Activated CD8-positive, alpha-beta memory T cell treated with anti-CD3 and anti-CD28 coated beads, Interleukin-2, amount 50 U/mL, for 4 hours (primary cell): ENCODE data around the gene RFX7.

ENCODE experiments used
- DNase-seq: peaks from one replicate; pipeline ENCODE4 v3.0.0-alpha.2; 2020

Gene RFX7

GRCh38 chr15:56042982-56043980 is 200.4 kb downstream of the RFX7 start:
- DNase-seq, result no peak

GRCh38 chr15:56042498-56042897 is 201.2 kb downstream of the RFX7 start:
- DNase-seq, result no peak

- no peak for DNase-seq
Measured at GRCh38 chr15:56042031-56042430, 201.6 kb downstream of the RFX7 start.

- no peak for DNase-seq
Measured at GRCh38 chr15:56040081-56041035, 203.3 kb downstream of the RFX7 start.

GRCh38 chr15:56038707-56039106 is 205.0 kb downstream of the RFX7 start:
- DNase-seq, result no peak

GRCh38 chr15:56038015-56038414 is 205.7 kb downstream of the RFX7 start:
- DNase-seq, result no peak
